Keratinocyte (primary cell): Measurements from ENCODE around the gene CSTF1. TPM values are rescaled to one million over a fixed set of nuclear protein-coding genes. Genes with fewer than 3 reads are reported as not detected.

Source experiments
- DNase-seq: peaks from one replicate; pipeline ENCODE4 v3.0.0-alpha.2; 2011; ENCODE audit warnings: low read depth, missing footprints, low spot score
- FAIRE-seq: peaks from 2 replicates; lab custom pipeline; 2011; peaks lifted over from hg19 to GRCh38; lab: Jason Lieb, UNC
- H2AFZ ChIP-seq: 2 replicates; pipeline ENCODE4 v1.6.0; 2012; ENCODE audit warnings: low read length, control low read depth, inconsistent platforms; ENCODE audit not compliant: control insufficient read depth
- H3K27ac ChIP-seq: 2 replicates; pipeline ENCODE4 v1.5.1; 2011; ENCODE audit warnings: low read length; ENCODE audit not compliant: control insufficient read depth, insufficient read depth
- H3K27me3 ChIP-seq: 3 replicates; pipeline ENCODE4 v1.6.0; 2011; ENCODE audit warnings: low read length; ENCODE audit not compliant: control insufficient read depth, insufficient read depth; ENCODE audit errors: extremely low read depth
- H3K36me3 ChIP-seq, 2 experiments: 2 replicates in 1 of 2; 3 replicates in 1 of 2; pipeline ENCODE4 v1.5.1; 2011; ENCODE audit warnings: low read length in 2 of 2, mild to moderate bottlenecking in 1 of 2; ENCODE audit not compliant: control insufficient read depth in 2 of 2, insufficient read depth in 2 of 2; ENCODE audit errors: extremely low read depth in 1 of 2
- H3K4me1 ChIP-seq: 3 replicates; pipeline ENCODE4 v1.5.1; 2011; ENCODE audit warnings: low read length; ENCODE audit not compliant: control insufficient read depth, insufficient read depth; ENCODE audit errors: extremely low read depth
- H3K4me2 ChIP-seq: 3 replicates; pipeline ENCODE4 v1.6.0; 2011; ENCODE audit warnings: low read depth, low read length; ENCODE audit not compliant: control insufficient read depth, insufficient read depth; ENCODE audit errors: extremely low read depth
- H3K4me3 ChIP-seq, 3 experiments: fragments of 200-600 bp in 1 of 3; sonication (generic) in 1 of 3; 2 replicates in 2 of 3; 3 replicates in 1 of 3; pipeline ENCODE4 v1.5.1; 2011 to 2016; ENCODE audit warnings: low read length in 3 of 3, mild to moderate bottlenecking in 3 of 3, control low read depth in 2 of 3, inconsistent platforms in 1 of 3, low read depth in 1 of 3, mixed read lengths in 1 of 3, mixed run types in 1 of 3, moderate library complexity in 1 of 3; ENCODE audit not compliant: control insufficient read depth in 2 of 3, insufficient read depth in 2 of 3; ENCODE audit errors: extremely low read depth in 1 of 3
- H3K79me2 ChIP-seq: 2 replicates; pipeline ENCODE4 v1.6.0; 2012; ENCODE audit warnings: low read length; ENCODE audit not compliant: control insufficient read depth, insufficient read depth
- H3K9ac ChIP-seq: 3 replicates; pipeline ENCODE4 v1.6.0; 2011; ENCODE audit warnings: low read length; ENCODE audit not compliant: control insufficient read depth, insufficient read depth; ENCODE audit errors: extremely low read depth
- H3K9me1 ChIP-seq: 3 replicates; pipeline ENCODE4 v1.6.0; 2011; ENCODE audit warnings: low read length; ENCODE audit not compliant: control insufficient read depth, insufficient read depth; ENCODE audit errors: extremely low read depth
- H3K9me3 ChIP-seq: 2 replicates; pipeline ENCODE4 v1.5.1; 2012; ENCODE audit warnings: low read depth, low read length; ENCODE audit not compliant: control insufficient read depth
- H4K20me1 ChIP-seq: 3 replicates; pipeline ENCODE4 v1.6.0; 2011; ENCODE audit warnings: low read length; ENCODE audit not compliant: control insufficient read depth, insufficient read depth; ENCODE audit errors: extremely low read depth
- CTCF ChIP-seq, 3 experiments: IDR thresholded peaks in 1 of 3; conservative IDR thresholded peaks in 1 of 3; optimal IDR thresholded peaks in 1 of 3; 2 replicates in 2 of 3; 3 replicates in 1 of 3; pipeline versions ENCODE3 to v1.5.1; 2011; ENCODE audit warnings: low read length in 3 of 3, mild to moderate bottlenecking in 3 of 3, moderate library complexity in 2 of 3, control low read depth in 1 of 3, inconsistent platforms in 1 of 3; ENCODE audit not compliant: insufficient read depth in 2 of 3; ENCODE audit errors: extremely low read depth in 1 of 3
- EZH2 ChIP-seq: IDR thresholded peaks from one replicate; pipeline ENCODE4 v1.6.1; 2012; ENCODE audit warnings: inconsistent platforms, mild to moderate bottlenecking, low read length, moderate library complexity
- dilution Hi-C: fragments of 300-500 bp; cut with MboI; formaldehyde crosslinking; loops from one replicate; pipeline ENCODE4 v1.7.0; 2020; ENCODE audit warnings: low sequenced_read_pairs; ENCODE audit not compliant: extremely low pct_ligation_motif_present
- polyA plus RNA-seq, 5 experiments: library from polyadenylated mRNA; depleted of rRNA in 3 of 5; stranded (reverse) in 3 of 5; stranded (forward) in 1 of 5; unstranded in 1 of 5; fragments of >200 nt; gene quantifications; 1 replicate in 1 of 5; 2 replicates in 3 of 5; 3 replicates in 1 of 5; pipeline versions ENCODE4 v1.2.1 to v1.2.3, GENCODE V29; 2011 to 2012; ENCODE audit warnings: missing spikeins in 2 of 5, low read depth in 1 of 5, low replicate concordance in 1 of 5

CSTF1 gene
- polyA plus RNA-seq, 1 donor (not counting 4 experiments of a cell fraction or from before 2014, with no cell fraction given) = 40.3 TPM

DNA sequence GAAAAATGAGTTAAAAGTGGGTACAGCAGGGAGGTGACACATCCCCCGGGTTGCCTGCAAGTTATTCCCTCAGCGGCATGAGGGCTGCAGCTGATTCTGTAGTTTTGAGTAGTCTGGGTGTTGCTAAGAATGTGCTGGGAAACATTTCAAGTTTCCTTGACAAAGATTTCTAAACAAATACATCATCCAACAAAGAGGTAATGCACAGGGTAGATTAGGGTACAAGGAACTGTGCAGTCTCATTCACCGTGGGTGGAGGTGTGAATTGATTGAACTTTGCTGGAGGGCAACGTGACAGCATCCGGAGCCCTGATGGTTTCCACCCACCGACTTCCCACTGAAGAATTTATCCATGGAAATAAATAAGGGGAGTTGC lies 41.4 kb downstream of the CSTF1 start:
- dilution Hi-C loops = no loop called here
- H3K79me2 ChIP-seq = no peaks in the 10 kb centered on the region

DNA sequence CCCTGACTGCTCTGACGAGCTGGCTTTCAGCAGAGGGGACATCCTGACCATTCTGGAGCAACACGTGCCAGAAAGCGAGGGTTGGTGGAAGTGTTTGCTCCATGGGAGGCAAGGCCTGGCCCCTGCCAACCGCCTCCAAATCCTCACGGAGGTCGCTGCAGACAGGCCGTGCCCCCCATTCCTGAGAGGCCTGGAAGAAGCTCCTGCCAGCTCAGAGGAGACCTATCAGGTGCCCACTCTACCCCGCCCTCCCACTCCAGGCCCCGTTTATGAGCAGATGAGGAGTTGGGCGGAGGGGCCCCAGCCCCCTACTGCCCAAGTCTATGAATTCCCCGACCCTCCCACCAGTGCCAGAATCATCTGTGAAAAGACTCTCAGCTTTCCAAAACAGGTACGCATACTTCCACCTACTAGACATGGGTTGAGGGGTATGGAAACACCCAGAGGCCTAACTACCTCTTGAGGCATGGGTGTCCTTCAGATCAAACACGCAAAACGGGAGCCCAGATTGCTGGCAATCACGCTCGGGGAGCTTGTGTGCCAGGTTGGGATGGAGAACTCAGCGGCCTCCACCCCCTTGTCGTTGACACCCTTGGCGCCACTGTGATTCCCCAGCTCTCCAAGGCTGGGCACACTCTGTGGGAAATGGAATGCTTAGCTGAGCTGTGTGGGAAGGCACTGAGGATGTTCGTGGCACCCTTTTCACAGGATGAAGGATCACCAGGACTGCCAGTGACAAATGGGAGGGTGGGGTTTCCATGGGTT lies 44.9 kb downstream of the CSTF1 start:
- H3K27ac ChIP-seq = no peak overlapping the region
- FAIRE-seq (no peak), DNase-seq (no peak)
- H3K9me1 ChIP-seq = no peaks in the 10 kb centered on the region
- H3K9me3 ChIP-seq = no peaks in the 10 kb centered on the region
- H3K9ac ChIP-seq = no peak overlapping the region
- no peaks in the 10 kb centered on the region for H3K27me3 ChIP-seq
- no peaks in the 10 kb centered on the region for H4K20me1 ChIP-seq
- H2AFZ ChIP-seq = no peak overlapping the region
- H3K4me2 ChIP-seq = no peak overlapping the region
- no peak overlapping the region for H3K4me3 ChIP-seq
- H3K4me1 ChIP-seq = peaks cover 5% of the 10 kb centered on the region
- H3K36me3 ChIP-seq = no peaks in the 10 kb centered on the region
- no peaks in the 10 kb centered on the region for H3K79me2 ChIP-seq
- dilution Hi-C loops = no loop called here
- no peak for TF ChIP-seq CTCF (optimal IDR thresholded peaks at IDR 0.05 in 1 of 3, IDR thresholded peaks at IDR 0.05 in 1 of 3, conservative IDR thresholded peaks at IDR 0.05 in 1 of 3; ENCODE audit: extremely low read depth in 1 of 3, insufficient read depth in 2 of 3, low read length in 3 of 3)
- no peak for TF ChIP-seq EZH2

More for the DNA sequence above, 41.4 kb downstream of the CSTF1 start:
- TF ChIP-seq EZH2 = no peak
- no peak for TF ChIP-seq CTCF (optimal IDR thresholded peaks at IDR 0.05 in 1 of 3, IDR thresholded peaks at IDR 0.05 in 1 of 3, conservative IDR thresholded peaks at IDR 0.05 in 1 of 3; ENCODE audit: extremely low read depth in 1 of 3, insufficient read depth in 2 of 3, low read length in 3 of 3)
- Histone ChIP-seq H3K9me1 (no peaks in the 10 kb centered on the region), H3K27ac (no peak overlapping the region), H3K9ac (no peak overlapping the region), H3K9me3 (no peaks in the 10 kb centered on the region), H3K27me3 (no peaks in the 10 kb centered on the region), H4K20me1 (no peaks in the 10 kb centered on the region), H3K4me1 (peaks cover 6% of the 10 kb centered on the region), H2AFZ (no peak overlapping the region), H3K36me3 (no peaks in the 10 kb centered on the region), H3K4me2 (no peak overlapping the region), H3K4me3 (no peak overlapping the region)
- FAIRE-seq = no peak
- no peak for DNase-seq
